Measurements from ENCODE around the gene CIT. TPM values are rescaled to one million over a fixed set of nuclear protein-coding genes. Genes with fewer than 3 reads are reported as not detected.
"Not testable (repeated sequence)": the region's sequence is repeated elsewhere in the genome, so short reads cannot be mapped to it uniquely, and the experiment has no call there.

CIT gene
- total RNA-seq, 2 experiments from 2014 or later = 82.9 to 124 TPM

- Mint-ChIP-seq H3K4me3 (peak overlapping the region; percentile 9), H3K36me3 (peaks cover 19% of the 10 kb centered on the region), H3K27me3 (peaks cover 4% of the 10 kb centered on the region), H3K9me3 (ENCODE audit: low read depth) (no peaks in the 10 kb centered on the region), H3K27ac (peak overlapping the region; percentile 54), H3K4me1 (peaks cover 40% of the 10 kb centered on the region)
- no peak for ATAC-seq
- CTCF ChIA-PET = interaction anchor here (1.2 kb wide), 1 partner anchor 222 kb away, joined by 3 read pairs; no protein-coding TSS in a partner anchor
- DNase-seq = no peak
These were observed 210.8 kb downstream of the CIT start for GRCh38 chr12:119666226-119666795.

GRCh38 chr12:119665164-119665929 lies 211.8 kb downstream of the CIT start:
- DNase-seq (no peak), ATAC-seq (no peak)
- Mint-ChIP-seq H3K9me3 (ENCODE audit: low read depth) (no peaks in the 10 kb centered on the region), H3K36me3 (peaks cover 11% of the 10 kb centered on the region), H3K4me3 (no peak overlapping the region), H3K4me1 (peaks cover 31% of the 10 kb centered on the region), H3K27me3 (peaks cover 4% of the 10 kb centered on the region), H3K27ac (no peak overlapping the region)
- CTCF ChIA-PET = interaction anchor here (1.1 to 1.2 kb wide), 2 partner anchors 9 to 221 kb away, joined by 3 read pairs; no protein-coding TSS in a partner anchor

GRCh38 chr12:119664642-119665041 lies 212.5 kb downstream of the CIT start:
- Mint-ChIP-seq H3K27ac (no peak overlapping the region), H3K4me3 (no peak overlapping the region), H3K36me3 (peaks cover 4% of the 10 kb centered on the region), H3K27me3 (peaks cover 4% of the 10 kb centered on the region), H3K4me1 (peaks cover 31% of the 10 kb centered on the region), H3K9me3 (ENCODE audit: low read depth) (no peaks in the 10 kb centered on the region)
- DNase-seq (no peak), ATAC-seq (no peak)
- CTCF ChIA-PET = interaction anchor here (1.1 kb wide), 1 partner anchor 8 kb away, joined by 3 read pairs; no protein-coding TSS in a partner anchor

- ATAC-seq (no peak), DNase-seq (no peak)
- H3K4me3 Mint-ChIP-seq = no peak overlapping the region
- peaks cover 4% of the 10 kb centered on the region for H3K27me3 Mint-ChIP-seq
- CTCF ChIA-PET = interaction anchor here (0.9 to 1.8 kb wide), 2 partner anchors 13 to 217 kb away, joined by 4 read pairs; no protein-coding TSS in a partner anchor
- no peaks in the 10 kb centered on the region for H3K9me3 Mint-ChIP-seq (ENCODE audit: low read depth)
- no peaks in the 10 kb centered on the region for H3K36me3 Mint-ChIP-seq
- H3K4me1 Mint-ChIP-seq = peaks cover 16% of the 10 kb centered on the region
- no peak overlapping the region for H3K27ac Mint-ChIP-seq
These were observed 215.2 kb downstream of the CIT start for GRCh38 chr12:119661882-119662281.

- no peaks in the 10 kb centered on the region for H3K36me3 Mint-ChIP-seq
- H3K4me1 Mint-ChIP-seq = peaks cover 7% of the 10 kb centered on the region
- no peak for DNase-seq
- CTCF ChIA-PET = interaction anchor here (2.5 kb wide), 1 partner anchor 8 kb away, joined by 8 read pairs; the partner anchor contains the start of gene PRKAB1
- peak; percentile 60 for ATAC-seq
- H3K27me3 Mint-ChIP-seq = peaks cover 4% of the 10 kb centered on the region
- H3K27ac Mint-ChIP-seq = no peak overlapping the region
- H3K9me3 Mint-ChIP-seq (ENCODE audit: low read depth) = no peaks in the 10 kb centered on the region
- no peak overlapping the region for H3K4me3 Mint-ChIP-seq
These were observed 217.0 kb downstream of the CIT start for GRCh38 chr12:119660076-119660475.

- H3K4me3 Mint-ChIP-seq = no peak overlapping the region
These were observed 217.7 kb downstream of the CIT start for GRCh38 chr12:119659289-119659897.

GRCh38 chr12:119658166-119658565 lies 219.0 kb downstream of the CIT start:
- not testable (repeated sequence) for H3K4me1 Mint-ChIP-seq; H3K27ac Mint-ChIP-seq; H3K36me3 Mint-ChIP-seq; H3K4me3 Mint-ChIP-seq; ATAC-seq; H3K27me3 Mint-ChIP-seq; DNase-seq; H3K9me3 Mint-ChIP-seq (ENCODE audit: low read depth)
- CTCF ChIA-PET = interaction anchor here (1.3 to 2.5 kb wide), 4 partner anchors 9 to 212 kb away, joined by 3 to 8 read pairs (median 4); partner anchors contain the start of gene PRKAB1

More at GRCh38 chr12:119659289-119659897, 217.7 kb downstream of the CIT start:
- CTCF ChIA-PET = interaction anchor here (1.3 to 2.5 kb wide), 2 partner anchors 8 to 17 kb away, joined by 4 to 8 read pairs; partner anchors contain the start of gene PRKAB1
- peaks cover 7% of the 10 kb centered on the region for H3K4me1 Mint-ChIP-seq
- peaks cover 1% of the 10 kb centered on the region for H3K36me3 Mint-ChIP-seq
- no peak overlapping the region for H3K27ac Mint-ChIP-seq
- ATAC-seq = peak; percentile 66
- peaks cover 4% of the 10 kb centered on the region for H3K27me3 Mint-ChIP-seq
- H3K9me3 Mint-ChIP-seq (ENCODE audit: low read depth) = no peaks in the 10 kb centered on the region
- peak; percentile 64 for DNase-seq

GRCh38 chr12:119657001-119657400 lies 220.1 kb downstream of the CIT start:
- H3K27me3 Mint-ChIP-seq; DNase-seq; H3K36me3 Mint-ChIP-seq; H3K4me3 Mint-ChIP-seq; CTCF ChIA-PET; H3K9me3 Mint-ChIP-seq (ENCODE audit: low read depth); H3K27ac Mint-ChIP-seq; ATAC-seq: not testable (repeated sequence)
- peaks cover 13% of the 10 kb centered on the region for H3K4me1 Mint-ChIP-seq

- Mint-ChIP-seq H3K4me1 (peaks cover 5% of the 10 kb centered on the region), H3K27me3 (no peaks in the 10 kb centered on the region), H3K27ac (peak overlapping the region; percentile 15), H3K4me3 (no peak overlapping the region), H3K36me3 (peaks cover 10% of the 10 kb centered on the region), H3K9me3 (ENCODE audit: low read depth) (peaks cover 8% of the 10 kb centered on the region)
- DNase-seq = no peak
- CTCF ChIA-PET = no interaction called here
- no peak for ATAC-seq
These were observed 224.5 kb downstream of the CIT start for GRCh38 chr12:119652665-119653064.

- DNase-seq (no peak), ATAC-seq (no peak)
- CTCF ChIA-PET = interaction anchor here (0.9 to 2.1 kb wide), 8 partner anchors 9 to 205 kb away, joined by 3 to 9 read pairs (median 3); no protein-coding TSS in a partner anchor
- Mint-ChIP-seq H3K9me3 (ENCODE audit: low read depth) (peaks cover 8% of the 10 kb centered on the region), H3K4me3 (no peak overlapping the region), H3K4me1 (peaks cover 5% of the 10 kb centered on the region), H3K27me3 (no peaks in the 10 kb centered on the region), H3K27ac (no peak overlapping the region), H3K36me3 (peaks cover 7% of the 10 kb centered on the region)
These were observed 227.8 kb downstream of the CIT start for GRCh38 chr12:119649202-119649808.

GRCh38 chr12:119645535-119646059 lies 231.5 kb downstream of the CIT start:
- H3K4me1 Mint-ChIP-seq = no peaks in the 10 kb centered on the region
- no peak overlapping the region for H3K4me3 Mint-ChIP-seq
- H3K9me3 Mint-ChIP-seq (ENCODE audit: low read depth) = no peaks in the 10 kb centered on the region
- CTCF ChIA-PET = interaction anchor here (1.2 kb wide), 1 partner anchor 101 kb away, joined by 3 read pairs; no protein-coding TSS in a partner anchor
- ATAC-seq = no peak
- peaks cover 3% of the 10 kb centered on the region for H3K27me3 Mint-ChIP-seq
- H3K36me3 Mint-ChIP-seq = no peaks in the 10 kb centered on the region
- no peak overlapping the region for H3K27ac Mint-ChIP-seq
- DNase-seq = no peak

GRCh38 chr12:119644930-119645329 lies 232.2 kb downstream of the CIT start:
- DNase-seq (no peak), ATAC-seq (no peak)
- CTCF ChIA-PET = interaction anchor here (1.2 kb wide), 1 partner anchor 100 kb away, joined by 3 read pairs; no protein-coding TSS in a partner anchor
- no peak overlapping the region for H3K27ac Mint-ChIP-seq
- H3K36me3 Mint-ChIP-seq = no peaks in the 10 kb centered on the region
- no peak overlapping the region for H3K4me3 Mint-ChIP-seq
- no peaks in the 10 kb centered on the region for H3K4me1 Mint-ChIP-seq
- peaks cover 5% of the 10 kb centered on the region for H3K27me3 Mint-ChIP-seq
- H3K9me3 Mint-ChIP-seq (ENCODE audit: low read depth) = no peaks in the 10 kb centered on the region
